ENCODE measurements around the gene DMAC1.

Gene DMAC1

GRCh38 chr9:7782400-7783120 is 17.0 kb downstream of the DMAC1 start:
- DNase-seq = no peak

- no peak for DNase-seq
These were observed 19.2 kb downstream of the DMAC1 start for GRCh38 chr9:7780261-7780988.

GRCh38 chr9:7778851-7779600 is 20.6 kb downstream of the DMAC1 start:
- no peak for DNase-seq

- no peak for DNase-seq
These were observed 21.8 kb downstream of the DMAC1 start for GRCh38 chr9:7777771-7778170.

GRCh38 chr9:7770111-7770510 is 29.5 kb downstream of the DMAC1 start:
- no peak for DNase-seq

GRCh38 chr9:7762600-7762999 is 37.0 kb downstream of the DMAC1 start:
- no peak for DNase-seq

- no peak for DNase-seq
These were observed 39.6 kb downstream of the DMAC1 start for GRCh38 chr9:7760014-7760415.

GRCh38 chr9:7756088-7756487 is 43.5 kb downstream of the DMAC1 start:
- DNase-seq = no peak

GRCh38 chr9:7752481-7752880 is 47.1 kb downstream of the DMAC1 start:
- DNase-seq = no peak

Measured in stimulated activated naive CD4-positive, alpha-beta T cell (primary cell).